K562 (cell line): ENCODE results near the gene CLK4. TPM values are rescaled to one million over a fixed set of nuclear protein-coding genes. Genes with fewer than 3 reads are reported as not detected.

Source experiments
- ATAC-seq: fragments of 200-7000 bp; cut with Tn5 transposase; 3 replicates; pipeline ENCODE4 v1.9.1; 2020; ENCODE audit warnings: moderate library complexity
- BruUV-seq: library from RNA; stranded (reverse); fragments of 400-500 nt; replicated peaks from 2 replicates; lab custom pipeline; 2021; lab: Mats Ljungman, UMichigan
- CTCF ChIA-PET: fragments of 300-600 bp; formaldehyde crosslinking; extraction: SDS; loops from one replicate; lab custom pipeline; 2021; ENCODE audit warnings: low intra/inter-chr PET ratio; lab: Yijun Ruan, JAX
- POLR2A ChIA-PET: fragments of 300-600, 350-650 bp; sonication (Branson Sonifier 250); formaldehyde crosslinking; extraction: SDS; loops from one replicate; lab custom pipeline; 2021; ENCODE audit warnings: antibody characterized with exemption, inconsistent platforms; lab: Yijun Ruan, JAX
- DNase-seq, 4 experiments: peaks; one replicate each; pipeline versions ENCODE4 v3.0.0 to v3.0.0-alpha.2; 2011 to 2018; ENCODE audit warnings: low spot score in 3 of 4, mixed read lengths in 3 of 4; ENCODE audit errors: extremely low read depth in 1 of 4
- FAIRE-seq: peaks from 2 replicates; lab custom pipeline; 2011; peaks lifted over from hg19 to GRCh38; lab: Jason Lieb, UNC
- H2AFZ ChIP-seq: 2 replicates; pipeline ENCODE4 v1.6.0; 2011; ENCODE audit warnings: low read depth, low read length, control low read depth, inconsistent platforms
- H3K27ac ChIP-seq: fragments of 200-600 bp; 3 replicates; pipeline ENCODE4 v1.8.0; 2011; ENCODE audit warnings: low read depth, mild to moderate bottlenecking, control low read depth, inconsistent platforms, low read length, moderate library complexity, mixed read lengths; ENCODE audit errors: extremely low read depth
- H3K27me3 ChIP-seq, 2 experiments: fragments of 300-600 bp in 1 of 2; 2 replicates in 1 of 2; 3 replicates in 1 of 2; pipeline versions ENCODE4 v1.6.0 to v1.8.0; 2011; ENCODE audit warnings: inconsistent platforms in 2 of 2, low read length in 2 of 2, mild to moderate bottlenecking in 1 of 2, mixed read lengths in 1 of 2, moderate library complexity in 1 of 2; ENCODE audit not compliant: control insufficient read depth in 2 of 2, insufficient read depth in 2 of 2
- H3K36me3 ChIP-seq: fragments of 300-600 bp; 3 replicates; pipeline ENCODE4 v1.8.0; 2011; ENCODE audit warnings: mild to moderate bottlenecking, low read length, inconsistent platforms; ENCODE audit not compliant: control insufficient read depth, insufficient read depth
- H3K4me1 ChIP-seq, 2 experiments: fragments of 200-600 bp in 1 of 2; replicated peaks in 1 of 2; 2 replicates in 1 of 2; 3 replicates in 1 of 2; pipeline versions ENCODE4 v1.5.1 to v1.8.0; 2011; ENCODE audit warnings: inconsistent platforms in 2 of 2, low read length in 2 of 2, mild to moderate bottlenecking in 1 of 2, mixed read lengths in 1 of 2, moderate library complexity in 1 of 2; ENCODE audit not compliant: control insufficient read depth in 2 of 2, insufficient read depth in 2 of 2
- H3K4me2 ChIP-seq: 2 replicates; pipeline ENCODE4 v1.6.1; 2011; ENCODE audit warnings: low read length, control low read depth, inconsistent platforms, mixed read lengths; ENCODE audit not compliant: insufficient read depth
- H3K4me3 ChIP-seq: fragments of 200-600 bp; sonication (generic), shearing (Covaris generic); 2 replicates; pipeline ENCODE4 v1.5.1; 2016; ENCODE audit warnings: control low read depth, inconsistent platforms
- H3K79me2 ChIP-seq: fragments of 200-600 bp; 3 replicates; pipeline ENCODE4 v1.8.0; 2011; ENCODE audit warnings: low read length, inconsistent platforms; ENCODE audit not compliant: control insufficient read depth, insufficient read depth
- H3K9ac ChIP-seq, 2 experiments: 2 replicates each; pipeline versions ENCODE4 v1.6.0 to v1.6.1; 2011; ENCODE audit warnings: low read depth in 2 of 2, low read length in 2 of 2, control low read depth in 1 of 2, inconsistent platforms in 1 of 2, mild to moderate bottlenecking in 1 of 2, mixed read lengths in 1 of 2; ENCODE audit not compliant: insufficient read depth in 1 of 2
- H3K9me1 ChIP-seq: one replicate; pipeline ENCODE4 v1.6.0; 2011; ENCODE audit warnings: inconsistent platforms, mild to moderate bottlenecking, low read length, moderate library complexity; ENCODE audit not compliant: control insufficient read depth, insufficient read depth
- H3K9me3 ChIP-seq: replicated peaks from 2 replicates; pipeline ENCODE4 v1.5.1; 2011; ENCODE audit warnings: low read depth, low read length, inconsistent platforms; ENCODE audit not compliant: control insufficient read depth, insufficient read depth
- H4K20me1 ChIP-seq: replicated peaks from 2 replicates; pipeline ENCODE4 v1.6.1; 2011; ENCODE audit warnings: low read length, inconsistent platforms, mixed read lengths; ENCODE audit not compliant: control insufficient read depth, insufficient read depth
- HDGF ChIP-seq: fragments of 450-650 bp; IDR thresholded peaks from 2 replicates; pipeline ENCODE4 v1.6.1; 2016
- ILF3 ChIP-seq: fragments of 450-650 bp; IDR thresholded peaks from 2 replicates; pipeline ENCODE4 v1.6.1; 2018; ENCODE audit warnings: antibody characterized with exemption, mild to moderate bottlenecking, moderate library complexity, borderline replicate concordance
- MTA2 ChIP-seq: fragments of 450-650 bp; IDR thresholded peaks from 2 replicates; pipeline ENCODE4 v1.6.1; 2016; ENCODE audit warnings: low read depth
- NCOA2 ChIP-seq, 2 experiments: fragments of 450-650 bp; IDR thresholded peaks; 2 replicates each; pipeline ENCODE4 v1.6.1; 2018; ENCODE audit warnings: mild to moderate bottlenecking in 2 of 2, moderate library complexity in 1 of 2; ENCODE audit not compliant: partially characterized antibody in 2 of 2
- SPI1 ChIP-seq: IDR thresholded peaks from 2 replicates; pipeline ENCODE4 v1.6.1; 2011; ENCODE audit warnings: low read depth, low read length, control low read depth, borderline replicate concordance
- SRSF1 ChIP-seq: fragments of 200-400 bp; formaldehyde crosslinking; IDR thresholded peaks from 2 replicates; pipeline ENCODE4 v1.6.1; 2017; ENCODE audit warnings: mild to moderate bottlenecking, low read depth, low read length, moderate library complexity
- SRSF7 ChIP-seq: fragments of 200-400 bp; formaldehyde crosslinking; optimal IDR thresholded peaks from 2 replicates; pipeline ENCODE3; 2017; ENCODE audit warnings: mild to moderate bottlenecking, low read depth, low read length
- ZBTB26 ChIP-seq: fragments of 450-650 bp; formaldehyde crosslinking; IDR thresholded peaks from 2 replicates; pipeline ENCODE4 v1.4.0; 2022; ENCODE audit warnings: missing genetic modification characterization
- ZNF324 ChIP-seq: fragments of 250-450 bp; sonication (Bioruptor Pico); IDR thresholded peaks from 2 replicates; pipeline ENCODE4 v1.4.0; 2020; ENCODE audit warnings: mild to moderate bottlenecking
- WGBS: fragments of 100-300 bp; shearing (Covaris generic); methylation state at CpG from one replicate; pipeline ENCODE4 v1.1.6; 2016; ENCODE audit warnings: low coverage, mixed read lengths; ENCODE audit not compliant: insufficient coverage; ENCODE audit errors: missing lambda C conversion rate; 5-methylcytosine and 5-hydroxymethylcytosine counted together
- in situ Hi-C: fragments of 300-500 bp; cut with MboI; formaldehyde crosslinking; loops from 4 replicates; pipeline ENCODE4 v1.15.0; 2018; ENCODE audit warnings: inconsistent platforms, mixed read lengths
- intact Hi-C: fragments of 100-400 bp; cut with micrococcal nuclease; formaldehyde crosslinking; loops from 2 replicates; pipeline ENCODE4 v1.14.2; 2022
- polyA plus RNA-seq, 8 experiments: library from polyadenylated mRNA; depleted of rRNA in 4 of 8; stranded (reverse) in 5 of 8; unstranded in 3 of 8; fragments of >200 nt; fragmentation: Nextera tagmentation in 2 of 8; fragmentation: Illumina TruSeq in 1 of 8; extraction: Ambion mirVana in 2 of 8; extraction: Trizol in 1 of 8; gene quantifications; 2 replicates each; pipeline versions ENCODE4 v1.2.1 to v1.2.3, GENCODE V29; 2011 to 2014; ENCODE audit warnings: inconsistent platforms in 1 of 8, missing spikeins in 1 of 8
- total RNA-seq, 7 experiments: library from RNA; depleted of rRNA in 6 of 7; stranded (reverse); fragments of >200 nt in 6 of 7; fragmentation: Illumina TruSeq in 2 of 7; extraction: Trizol in 2 of 7; gene quantifications; 2 replicates each; pipeline versions ENCODE4 v1.2.1 to v1.2.3, GENCODE V29; 2011 to 2021; ENCODE audit warnings: low replicate concordance in 1 of 7
- TF ChIP-seq, protein P1 (sequence below): sonication (generic); formaldehyde crosslinking; IDR thresholded peaks from 2 replicates; pipeline ENCODE4 v1.8.0; 2022; ENCODE audit warnings: mild to moderate bottlenecking, missing genetic modification reagents
- TF ChIP-seq, protein P2 (sequence below): IDR thresholded peaks from 2 replicates; pipeline ENCODE4 v1.6.1; 2011; ENCODE audit not compliant: insufficient read length; ENCODE audit errors: extremely low read depth
- TF ChIP-seq, protein P3 (sequence below): fragments of 450-650 bp; formaldehyde crosslinking; IDR thresholded peaks from 2 replicates; pipeline ENCODE4 v1.4.0; 2020; ENCODE audit warnings: mild to moderate bottlenecking, mixed read lengths

The CLK4 gene
- total and polyA plus RNA-seq, 9 of the 15 experiments (the other 6 are each of a cell fraction or from before 2014, with no cell fraction given): 10.5 to 23.1 (median 13.9) TPM

- H3K4me1 ChIP-seq: no peaks in the 10 kb centered on the region
- 90% methylated on average over 3 of the region's 3 CpGs for WGBS
- no peak for DNase-seq
- TF ChIP-seq ZNF324 (CRISPR knock-in tag) (no peak), ILF3 (no peak), MTA2 (no peak), SRSF7 (no peak), HDGF (no peak), ZBTB26 (CRISPR knock-in tag) (no peak), NCOA2 (IDR thresholded peaks at IDR 0.05; ENCODE audit: partially characterized antibody in 2 of 2) (no peak), SRSF1 (no peak), SPI1 (no peak)
- TF ChIP-seq, protein P1, sequence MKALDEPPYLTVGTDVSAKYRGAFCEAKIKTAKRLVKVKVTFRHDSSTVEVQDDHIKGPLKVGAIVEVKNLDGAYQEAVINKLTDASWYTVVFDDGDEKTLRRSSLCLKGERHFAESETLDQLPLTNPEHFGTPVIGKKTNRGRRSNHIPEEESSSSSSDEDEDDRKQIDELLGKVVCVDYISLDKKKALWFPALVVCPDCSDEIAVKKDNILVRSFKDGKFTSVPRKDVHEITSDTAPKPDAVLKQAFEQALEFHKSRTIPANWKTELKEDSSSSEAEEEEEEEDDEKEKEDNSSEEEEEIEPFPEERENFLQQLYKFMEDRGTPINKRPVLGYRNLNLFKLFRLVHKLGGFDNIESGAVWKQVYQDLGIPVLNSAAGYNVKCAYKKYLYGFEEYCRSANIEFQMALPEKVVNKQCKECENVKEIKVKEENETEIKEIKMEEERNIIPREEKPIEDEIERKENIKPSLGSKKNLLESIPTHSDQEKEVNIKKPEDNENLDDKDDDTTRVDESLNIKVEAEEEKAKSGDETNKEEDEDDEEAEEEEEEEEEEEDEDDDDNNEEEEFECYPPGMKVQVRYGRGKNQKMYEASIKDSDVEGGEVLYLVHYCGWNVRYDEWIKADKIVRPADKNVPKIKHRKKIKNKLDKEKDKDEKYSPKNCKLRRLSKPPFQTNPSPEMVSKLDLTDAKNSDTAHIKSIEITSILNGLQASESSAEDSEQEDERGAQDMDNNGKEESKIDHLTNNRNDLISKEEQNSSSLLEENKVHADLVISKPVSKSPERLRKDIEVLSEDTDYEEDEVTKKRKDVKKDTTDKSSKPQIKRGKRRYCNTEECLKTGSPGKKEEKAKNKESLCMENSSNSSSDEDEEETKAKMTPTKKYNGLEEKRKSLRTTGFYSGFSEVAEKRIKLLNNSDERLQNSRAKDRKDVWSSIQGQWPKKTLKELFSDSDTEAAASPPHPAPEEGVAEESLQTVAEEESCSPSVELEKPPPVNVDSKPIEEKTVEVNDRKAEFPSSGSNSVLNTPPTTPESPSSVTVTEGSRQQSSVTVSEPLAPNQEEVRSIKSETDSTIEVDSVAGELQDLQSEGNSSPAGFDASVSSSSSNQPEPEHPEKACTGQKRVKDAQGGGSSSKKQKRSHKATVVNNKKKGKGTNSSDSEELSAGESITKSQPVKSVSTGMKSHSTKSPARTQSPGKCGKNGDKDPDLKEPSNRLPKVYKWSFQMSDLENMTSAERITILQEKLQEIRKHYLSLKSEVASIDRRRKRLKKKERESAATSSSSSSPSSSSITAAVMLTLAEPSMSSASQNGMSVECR (CRISPR knock-in tag): no peak
- TF ChIP-seq, protein P2, sequence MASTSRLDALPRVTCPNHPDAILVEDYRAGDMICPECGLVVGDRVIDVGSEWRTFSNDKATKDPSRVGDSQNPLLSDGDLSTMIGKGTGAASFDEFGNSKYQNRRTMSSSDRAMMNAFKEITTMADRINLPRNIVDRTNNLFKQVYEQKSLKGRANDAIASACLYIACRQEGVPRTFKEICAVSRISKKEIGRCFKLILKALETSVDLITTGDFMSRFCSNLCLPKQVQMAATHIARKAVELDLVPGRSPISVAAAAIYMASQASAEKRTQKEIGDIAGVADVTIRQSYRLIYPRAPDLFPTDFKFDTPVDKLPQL: no peak
- TF ChIP-seq, protein P3, sequence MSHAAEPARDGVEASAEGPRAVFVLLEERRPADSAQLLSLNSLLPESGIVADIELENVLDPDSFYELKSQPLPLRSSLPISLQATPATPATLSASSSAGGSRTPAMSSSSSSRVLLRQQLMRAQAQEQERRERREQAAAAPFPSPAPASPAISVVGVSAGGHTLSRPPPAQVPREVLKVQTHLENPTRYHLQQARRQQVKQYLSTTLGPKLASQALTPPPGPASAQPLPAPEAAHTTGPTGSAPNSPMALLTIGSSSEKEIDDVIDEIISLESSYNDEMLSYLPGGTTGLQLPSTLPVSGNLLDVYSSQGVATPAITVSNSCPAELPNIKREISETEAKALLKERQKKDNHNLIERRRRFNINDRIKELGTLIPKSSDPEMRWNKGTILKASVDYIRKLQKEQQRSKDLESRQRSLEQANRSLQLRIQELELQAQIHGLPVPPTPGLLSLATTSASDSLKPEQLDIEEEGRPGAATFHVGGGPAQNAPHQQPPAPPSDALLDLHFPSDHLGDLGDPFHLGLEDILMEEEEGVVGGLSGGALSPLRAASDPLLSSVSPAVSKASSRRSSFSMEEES (CRISPR knock-in tag): no peak
- TF ChIP-seq, all 486 proteins: peak for 0
- Histone ChIP-seq H3K27me3 (no peaks in the 10 kb centered on the region), H3K79me2 (no peaks in the 10 kb centered on the region), H4K20me1 (no peaks in the 10 kb centered on the region), H3K9me3 (no peaks in the 10 kb centered on the region), H3K27ac (no peak overlapping the region), H2AFZ (no peak overlapping the region), H3K9me1 (no peaks in the 10 kb centered on the region), H3K36me3 (peaks cover 73% of the 10 kb centered on the region), H3K9ac (no peak overlapping the region), H3K4me3 (no peak overlapping the region), H3K4me2 (no peak overlapping the region)
- intact Hi-C loops (no loop called here), in situ Hi-C loops (no loop called here)
- no TSS peak for BruUV-seq
- FAIRE-seq: no peak
- POLR2A ChIA-PET: interaction anchor here (0.7 to 2.1 kb wide), 3 partner anchors 13 to 20 kb away, joined by 3 to 6 read pairs (median 3); no protein-coding TSS in a partner anchor
- CTCF ChIA-PET: no interaction called here
- no peak for ATAC-seq
Measured at GRCh38 chr5:178606269-178606668, 20.6 kb downstream of the CLK4 start.
